Measurements from ENCODE around the gene TMPRSS15.

DNA sequence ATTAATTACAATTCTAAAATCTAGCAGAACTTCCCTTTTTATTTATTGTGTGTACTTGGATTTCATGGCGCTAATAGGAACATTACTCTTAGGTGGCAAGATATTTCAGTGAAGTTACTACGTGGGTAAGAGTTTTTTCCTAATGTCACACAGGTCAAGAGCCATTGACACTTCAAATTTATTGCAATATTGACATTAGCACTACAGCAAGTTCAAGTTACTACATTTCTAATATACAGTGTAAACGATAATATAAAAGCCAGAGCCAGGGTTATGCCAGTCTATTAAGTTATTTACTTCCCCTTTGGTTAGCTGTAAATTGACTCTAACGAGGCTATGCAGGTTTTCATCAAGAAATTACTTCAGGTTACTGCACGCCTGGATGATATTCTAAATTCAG, 129.2 kb downstream of the TMPRSS15 start:
- TF ChIP-seq, protein P1, sequence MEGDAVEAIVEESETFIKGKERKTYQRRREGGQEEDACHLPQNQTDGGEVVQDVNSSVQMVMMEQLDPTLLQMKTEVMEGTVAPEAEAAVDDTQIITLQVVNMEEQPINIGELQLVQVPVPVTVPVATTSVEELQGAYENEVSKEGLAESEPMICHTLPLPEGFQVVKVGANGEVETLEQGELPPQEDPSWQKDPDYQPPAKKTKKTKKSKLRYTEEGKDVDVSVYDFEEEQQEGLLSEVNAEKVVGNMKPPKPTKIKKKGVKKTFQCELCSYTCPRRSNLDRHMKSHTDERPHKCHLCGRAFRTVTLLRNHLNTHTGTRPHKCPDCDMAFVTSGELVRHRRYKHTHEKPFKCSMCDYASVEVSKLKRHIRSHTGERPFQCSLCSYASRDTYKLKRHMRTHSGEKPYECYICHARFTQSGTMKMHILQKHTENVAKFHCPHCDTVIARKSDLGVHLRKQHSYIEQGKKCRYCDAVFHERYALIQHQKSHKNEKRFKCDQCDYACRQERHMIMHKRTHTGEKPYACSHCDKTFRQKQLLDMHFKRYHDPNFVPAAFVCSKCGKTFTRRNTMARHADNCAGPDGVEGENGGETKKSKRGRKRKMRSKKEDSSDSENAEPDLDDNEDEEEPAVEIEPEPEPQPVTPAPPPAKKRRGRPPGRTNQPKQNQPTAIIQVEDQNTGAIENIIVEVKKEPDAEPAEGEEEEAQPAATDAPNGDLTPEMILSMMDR (IDR thresholded peaks at IDR 0.05; ENCODE audit: low read depth, low read length, missing input control) = no peak
- no peak for TF ChIP-seq JUND (IDR thresholded peaks at IDR 0.05)
- TF ChIP-seq, protein P2, sequence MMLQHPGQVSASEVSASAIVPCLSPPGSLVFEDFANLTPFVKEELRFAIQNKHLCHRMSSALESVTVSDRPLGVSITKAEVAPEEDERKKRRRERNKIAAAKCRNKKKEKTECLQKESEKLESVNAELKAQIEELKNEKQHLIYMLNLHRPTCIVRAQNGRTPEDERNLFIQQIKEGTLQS (IDR thresholded peaks at IDR 0.05) = no peak
- no peak for TF ChIP-seq TAF1 (conservative IDR thresholded peaks at IDR 0.05)
- no peak for TF ChIP-seq NR2F2 (IDR thresholded peaks at IDR 0.05)
- TF ChIP-seq, protein P3, sequence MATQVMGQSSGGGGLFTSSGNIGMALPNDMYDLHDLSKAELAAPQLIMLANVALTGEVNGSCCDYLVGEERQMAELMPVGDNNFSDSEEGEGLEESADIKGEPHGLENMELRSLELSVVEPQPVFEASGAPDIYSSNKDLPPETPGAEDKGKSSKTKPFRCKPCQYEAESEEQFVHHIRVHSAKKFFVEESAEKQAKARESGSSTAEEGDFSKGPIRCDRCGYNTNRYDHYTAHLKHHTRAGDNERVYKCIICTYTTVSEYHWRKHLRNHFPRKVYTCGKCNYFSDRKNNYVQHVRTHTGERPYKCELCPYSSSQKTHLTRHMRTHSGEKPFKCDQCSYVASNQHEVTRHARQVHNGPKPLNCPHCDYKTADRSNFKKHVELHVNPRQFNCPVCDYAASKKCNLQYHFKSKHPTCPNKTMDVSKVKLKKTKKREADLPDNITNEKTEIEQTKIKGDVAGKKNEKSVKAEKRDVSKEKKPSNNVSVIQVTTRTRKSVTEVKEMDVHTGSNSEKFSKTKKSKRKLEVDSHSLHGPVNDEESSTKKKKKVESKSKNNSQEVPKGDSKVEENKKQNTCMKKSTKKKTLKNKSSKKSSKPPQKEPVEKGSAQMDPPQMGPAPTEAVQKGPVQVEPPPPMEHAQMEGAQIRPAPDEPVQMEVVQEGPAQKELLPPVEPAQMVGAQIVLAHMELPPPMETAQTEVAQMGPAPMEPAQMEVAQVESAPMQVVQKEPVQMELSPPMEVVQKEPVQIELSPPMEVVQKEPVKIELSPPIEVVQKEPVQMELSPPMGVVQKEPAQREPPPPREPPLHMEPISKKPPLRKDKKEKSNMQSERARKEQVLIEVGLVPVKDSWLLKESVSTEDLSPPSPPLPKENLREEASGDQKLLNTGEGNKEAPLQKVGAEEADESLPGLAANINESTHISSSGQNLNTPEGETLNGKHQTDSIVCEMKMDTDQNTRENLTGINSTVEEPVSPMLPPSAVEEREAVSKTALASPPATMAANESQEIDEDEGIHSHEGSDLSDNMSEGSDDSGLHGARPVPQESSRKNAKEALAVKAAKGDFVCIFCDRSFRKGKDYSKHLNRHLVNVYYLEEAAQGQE (IDR thresholded peaks at IDR 0.05) = no peak
- TF ChIP-seq YY1 (IDR thresholded peaks at IDR 0.05) = no peak
